Retinal pigment epithelial cell (primary cell): ENCODE measurements around the gene CNNM1.

Experiments used
- DNase-seq: peaks from one replicate; pipeline ENCODE4 v3.0.0-alpha.2; 2010; ENCODE audit warnings: low read depth
- H3K4me3 ChIP-seq: 2 replicates; pipeline ENCODE4 v1.5.1; 2011; ENCODE audit warnings: mild to moderate bottlenecking, low read length, control low read depth, moderate library complexity
- TF ChIP-seq, protein P1 (sequence below): conservative IDR thresholded peaks from 2 replicates; pipeline ENCODE4 v1.5.1; 2011; ENCODE audit warnings: low read depth, low read length, control low read depth, inconsistent platforms

Gene CNNM1

DNA sequence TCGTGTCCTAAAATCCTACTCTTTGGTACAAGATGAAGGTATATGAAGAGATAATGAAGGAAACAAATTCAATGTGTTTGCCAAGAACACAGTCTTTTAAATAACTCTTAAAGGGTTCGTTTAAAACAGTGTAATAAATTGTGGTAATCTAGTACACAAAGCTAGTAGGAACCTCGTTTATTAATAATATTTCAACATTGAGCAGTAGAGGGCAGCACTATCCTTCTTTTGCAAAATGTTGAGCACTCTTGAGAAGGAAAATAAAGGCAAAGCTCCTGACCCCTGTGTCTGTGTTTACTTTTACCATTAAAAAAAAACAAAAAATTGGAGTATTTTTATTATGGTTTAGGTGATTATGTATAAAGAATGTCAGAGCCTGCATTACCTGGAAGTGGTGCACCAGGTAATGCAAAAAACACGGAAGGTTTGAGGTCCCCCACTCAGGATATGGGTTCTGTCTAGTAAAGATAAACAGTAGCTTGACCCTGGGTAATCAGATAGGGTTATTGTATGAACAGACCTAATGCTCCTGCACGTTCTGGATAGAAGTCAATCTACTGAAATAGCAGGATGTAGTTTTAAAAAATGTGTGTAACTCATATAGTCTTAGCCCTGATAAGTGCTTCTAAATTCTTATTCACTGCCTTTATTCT is 107.0 kb downstream of the CNNM1 start:
- DNase-seq: no peak
- TF ChIP-seq, protein P1, sequence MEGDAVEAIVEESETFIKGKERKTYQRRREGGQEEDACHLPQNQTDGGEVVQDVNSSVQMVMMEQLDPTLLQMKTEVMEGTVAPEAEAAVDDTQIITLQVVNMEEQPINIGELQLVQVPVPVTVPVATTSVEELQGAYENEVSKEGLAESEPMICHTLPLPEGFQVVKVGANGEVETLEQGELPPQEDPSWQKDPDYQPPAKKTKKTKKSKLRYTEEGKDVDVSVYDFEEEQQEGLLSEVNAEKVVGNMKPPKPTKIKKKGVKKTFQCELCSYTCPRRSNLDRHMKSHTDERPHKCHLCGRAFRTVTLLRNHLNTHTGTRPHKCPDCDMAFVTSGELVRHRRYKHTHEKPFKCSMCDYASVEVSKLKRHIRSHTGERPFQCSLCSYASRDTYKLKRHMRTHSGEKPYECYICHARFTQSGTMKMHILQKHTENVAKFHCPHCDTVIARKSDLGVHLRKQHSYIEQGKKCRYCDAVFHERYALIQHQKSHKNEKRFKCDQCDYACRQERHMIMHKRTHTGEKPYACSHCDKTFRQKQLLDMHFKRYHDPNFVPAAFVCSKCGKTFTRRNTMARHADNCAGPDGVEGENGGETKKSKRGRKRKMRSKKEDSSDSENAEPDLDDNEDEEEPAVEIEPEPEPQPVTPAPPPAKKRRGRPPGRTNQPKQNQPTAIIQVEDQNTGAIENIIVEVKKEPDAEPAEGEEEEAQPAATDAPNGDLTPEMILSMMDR: peak; percentile 51
- no peak overlapping the region for H3K4me3 ChIP-seq

DNA sequence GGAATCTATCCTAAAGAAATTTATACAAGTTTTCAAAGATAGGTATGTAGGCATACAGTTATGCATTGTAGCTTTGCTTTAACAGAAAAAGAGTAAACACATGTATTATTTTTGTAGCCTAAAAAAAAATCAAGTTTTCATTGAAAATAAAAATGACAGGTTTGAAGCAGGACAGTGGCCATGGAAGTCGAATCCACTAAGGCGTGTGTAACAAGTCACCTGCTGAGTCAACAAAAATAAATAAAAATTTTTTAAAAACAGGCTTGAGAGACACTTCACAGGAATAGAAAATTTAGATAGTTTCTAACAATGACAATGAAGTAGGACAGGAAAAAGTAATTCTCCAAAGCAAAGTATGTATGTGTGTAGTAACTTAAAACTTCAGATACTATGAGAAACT is 109.7 kb downstream of the CNNM1 start:
- no peak overlapping the region for H3K4me3 ChIP-seq
- TF ChIP-seq, protein P1: no peak
- no peak for DNase-seq

DNA sequence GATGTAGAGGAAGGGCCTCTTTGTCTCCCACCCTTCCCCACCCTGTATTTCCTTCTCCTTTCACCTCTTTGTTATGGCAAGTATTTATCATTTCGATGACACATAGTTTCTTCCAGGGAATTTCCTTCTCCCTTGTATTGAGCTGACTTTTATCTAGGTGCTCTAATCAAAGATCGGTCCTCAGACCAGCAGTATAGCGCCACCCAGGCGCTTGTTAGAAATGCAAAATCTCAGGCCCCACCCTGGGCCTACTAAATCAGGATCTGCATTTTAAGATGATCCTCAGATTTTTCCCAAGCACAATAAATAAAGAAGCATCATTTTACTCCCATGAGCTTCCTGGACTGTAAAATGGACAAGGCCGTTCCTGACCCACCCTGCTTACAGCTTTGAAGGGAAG is 113.2 kb downstream of the CNNM1 start:
- TF ChIP-seq, protein P1: no peak
- no peak for DNase-seq
- H3K4me3 ChIP-seq: no peak overlapping the region

DNA sequence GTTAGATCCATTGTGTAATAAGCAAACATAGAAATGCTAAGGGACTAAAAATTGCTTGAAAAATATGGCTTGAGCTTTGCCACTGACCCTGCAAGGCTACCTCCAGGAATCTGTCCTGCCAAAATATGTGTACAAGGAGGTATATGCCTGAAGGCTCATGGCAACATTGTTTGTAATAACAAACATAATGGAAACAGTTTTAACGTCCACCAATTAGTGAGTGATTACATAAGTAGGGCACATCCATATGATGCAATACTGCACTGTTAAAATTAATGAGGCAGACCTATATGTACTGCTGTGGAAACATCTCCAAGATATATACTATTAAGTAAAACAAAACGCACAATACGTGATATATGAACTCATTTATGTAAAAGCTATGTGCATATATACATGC is 114.3 kb downstream of the CNNM1 start:
- DNase-seq: no peak
- no peak overlapping the region for H3K4me3 ChIP-seq
- TF ChIP-seq, protein P1: no peak
